ENCODE measurements around the gene TMEM154.

The TMEM154 gene

DNA sequence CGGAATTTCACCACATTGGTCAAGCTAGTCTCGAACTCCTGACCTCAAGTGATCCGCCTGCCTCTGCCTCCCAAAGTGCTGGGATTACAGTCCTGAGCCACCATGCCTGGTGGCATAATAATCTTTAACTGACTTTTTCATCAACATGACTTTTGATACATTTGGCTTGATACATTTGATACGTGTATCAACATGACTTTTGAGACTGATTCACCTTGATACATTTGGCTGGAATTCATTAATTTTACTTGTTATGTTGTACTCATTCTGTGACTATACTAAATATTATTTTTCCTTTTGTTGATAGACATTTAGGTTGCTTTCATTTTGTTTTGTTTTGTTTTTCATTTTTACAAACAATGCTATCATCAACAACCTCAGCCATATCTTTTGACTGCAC lies 6.3 kb downstream of the TMEM154 start:
- no peak for TF ChIP-seq ZC3H10 (CRISPR knock-in tag; IDR thresholded peaks at IDR 0.05)
- TF ChIP-seq ZFP3 (CRISPR knock-in tag; IDR thresholded peaks at IDR 0.05): no peak
- no peak for TF ChIP-seq OSR1 (CRISPR knock-in tag; IDR thresholded peaks at IDR 0.05)
- TF ChIP-seq TCF4 (CRISPR knock-in tag; IDR thresholded peaks at IDR 0.05; ENCODE audit: borderline replicate concordance): no peak
- no peak for TF ChIP-seq TOX (CRISPR knock-in tag; IDR thresholded peaks at IDR 0.05; ENCODE audit: borderline replicate concordance)
- no peak for TF ChIP-seq ESRRG (CRISPR knock-in tag; IDR thresholded peaks at IDR 0.05)
- TF ChIP-seq CSDC2 (CRISPR knock-in tag; IDR thresholded peaks at IDR 0.05): no peak
- no peak for TF ChIP-seq GLIS3 (CRISPR knock-in tag; IDR thresholded peaks at IDR 0.05)
- TF ChIP-seq, protein P1, sequence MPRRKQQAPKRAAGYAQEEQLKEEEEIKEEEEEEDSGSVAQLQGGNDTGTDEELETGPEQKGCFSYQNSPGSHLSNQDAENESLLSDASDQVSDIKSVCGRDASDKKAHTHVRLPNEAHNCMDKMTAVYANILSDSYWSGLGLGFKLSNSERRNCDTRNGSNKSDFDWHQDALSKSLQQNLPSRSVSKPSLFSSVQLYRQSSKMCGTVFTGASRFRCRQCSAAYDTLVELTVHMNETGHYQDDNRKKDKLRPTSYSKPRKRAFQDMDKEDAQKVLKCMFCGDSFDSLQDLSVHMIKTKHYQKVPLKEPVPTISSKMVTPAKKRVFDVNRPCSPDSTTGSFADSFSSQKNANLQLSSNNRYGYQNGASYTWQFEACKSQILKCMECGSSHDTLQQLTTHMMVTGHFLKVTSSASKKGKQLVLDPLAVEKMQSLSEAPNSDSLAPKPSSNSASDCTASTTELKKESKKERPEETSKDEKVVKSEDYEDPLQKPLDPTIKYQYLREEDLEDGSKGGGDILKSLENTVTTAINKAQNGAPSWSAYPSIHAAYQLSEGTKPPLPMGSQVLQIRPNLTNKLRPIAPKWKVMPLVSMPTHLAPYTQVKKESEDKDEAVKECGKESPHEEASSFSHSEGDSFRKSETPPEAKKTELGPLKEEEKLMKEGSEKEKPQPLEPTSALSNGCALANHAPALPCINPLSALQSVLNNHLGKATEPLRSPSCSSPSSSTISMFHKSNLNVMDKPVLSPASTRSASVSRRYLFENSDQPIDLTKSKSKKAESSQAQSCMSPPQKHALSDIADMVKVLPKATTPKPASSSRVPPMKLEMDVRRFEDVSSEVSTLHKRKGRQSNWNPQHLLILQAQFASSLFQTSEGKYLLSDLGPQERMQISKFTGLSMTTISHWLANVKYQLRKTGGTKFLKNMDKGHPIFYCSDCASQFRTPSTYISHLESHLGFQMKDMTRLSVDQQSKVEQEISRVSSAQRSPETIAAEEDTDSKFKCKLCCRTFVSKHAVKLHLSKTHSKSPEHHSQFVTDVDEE (CRISPR knock-in tag; IDR thresholded peaks at IDR 0.05): no peak
- no peak for TF ChIP-seq RARB (CRISPR knock-in tag; IDR thresholded peaks at IDR 0.05)
- TF ChIP-seq ISL1 (CRISPR knock-in tag; IDR thresholded peaks at IDR 0.05): no peak
- TF ChIP-seq ZNF565 (CRISPR knock-in tag; conservative IDR thresholded peaks at IDR 0.05; ENCODE audit: low read depth): no peak
- no peak for TF ChIP-seq ZNF8 (CRISPR knock-in tag; IDR thresholded peaks at IDR 0.05)
- ATAC-seq: no peak

DNA sequence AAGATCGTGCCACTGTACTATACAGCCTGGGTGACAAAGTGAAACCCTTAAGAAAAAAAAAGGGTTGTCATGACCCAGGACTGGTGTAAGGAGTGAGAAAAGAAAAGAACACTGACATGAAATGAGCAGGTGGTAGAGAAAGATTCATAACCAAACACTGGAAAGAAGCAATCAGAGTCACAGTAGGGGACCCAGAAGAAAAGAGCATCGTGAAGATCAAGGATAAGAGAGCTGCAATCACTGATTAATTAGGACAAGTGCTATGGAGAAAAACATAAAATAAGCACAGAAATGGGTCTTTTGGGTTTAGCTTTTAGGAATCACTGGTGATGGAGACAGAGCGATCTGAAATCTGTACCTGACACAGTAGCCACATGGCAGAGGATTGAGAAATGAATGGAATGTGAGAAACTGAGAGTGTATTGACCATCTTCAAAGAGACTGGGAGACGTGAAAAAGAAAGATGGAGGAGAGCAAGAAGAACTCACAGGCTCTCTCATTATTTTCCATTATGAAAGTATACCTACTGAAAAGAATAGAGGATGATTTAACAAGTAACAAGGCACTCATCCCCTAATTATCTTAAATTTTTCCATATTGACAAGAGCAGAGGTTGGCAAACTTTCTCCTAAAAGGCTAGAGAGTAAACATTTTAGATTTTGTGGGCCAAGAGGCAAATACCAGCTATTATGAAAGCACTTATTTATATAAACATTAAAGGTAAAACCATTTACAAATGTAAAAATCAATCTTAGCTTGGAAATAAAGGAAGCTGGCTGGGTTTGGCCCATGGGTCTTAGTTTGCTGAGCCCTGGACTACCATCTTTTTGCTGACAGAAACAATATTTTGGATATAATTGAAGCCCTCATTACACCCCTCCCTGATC lies 7.3 kb downstream of the TMEM154 start:
- no peak for ATAC-seq
- TF ChIP-seq BACH2 (CRISPR knock-in tag; IDR thresholded peaks at IDR 0.05; ENCODE audit: borderline replicate concordance) (no peak), ZFP30 (CRISPR knock-in tag; IDR thresholded peaks at IDR 0.05) (no peak), OSR1 (CRISPR knock-in tag; IDR thresholded peaks at IDR 0.05) (no peak), PPARA (CRISPR knock-in tag; IDR thresholded peaks at IDR 0.05; ENCODE audit: borderline replicate concordance) (no peak), ZFP3 (CRISPR knock-in tag; IDR thresholded peaks at IDR 0.05) (no peak), ZNF70 (CRISPR knock-in tag; IDR thresholded peaks at IDR 0.05) (no peak), CSDC2 (CRISPR knock-in tag; IDR thresholded peaks at IDR 0.05) (no peak), ARNTL (CRISPR knock-in tag; IDR thresholded peaks at IDR 0.05; ENCODE audit: borderline replicate concordance, low read depth) (no peak), ZNF8 (CRISPR knock-in tag; IDR thresholded peaks at IDR 0.05) (no peak), TCF4 (CRISPR knock-in tag; IDR thresholded peaks at IDR 0.05; ENCODE audit: borderline replicate concordance) (no peak)
- TF ChIP-seq, protein P2, sequence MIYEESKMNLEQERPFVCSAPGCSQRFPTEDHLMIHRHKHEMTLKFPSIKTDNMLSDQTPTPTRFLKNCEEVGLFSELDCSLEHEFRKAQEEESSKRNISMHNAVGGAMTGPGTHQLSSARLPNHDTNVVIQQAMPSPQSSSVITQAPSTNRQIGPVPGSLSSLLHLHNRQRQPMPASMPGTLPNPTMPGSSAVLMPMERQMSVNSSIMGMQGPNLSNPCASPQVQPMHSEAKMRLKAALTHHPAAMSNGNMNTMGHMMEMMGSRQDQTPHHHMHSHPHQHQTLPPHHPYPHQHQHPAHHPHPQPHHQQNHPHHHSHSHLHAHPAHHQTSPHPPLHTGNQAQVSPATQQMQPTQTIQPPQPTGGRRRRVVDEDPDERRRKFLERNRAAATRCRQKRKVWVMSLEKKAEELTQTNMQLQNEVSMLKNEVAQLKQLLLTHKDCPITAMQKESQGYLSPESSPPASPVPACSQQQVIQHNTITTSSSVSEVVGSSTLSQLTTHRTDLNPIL (CRISPR knock-in tag; IDR thresholded peaks at IDR 0.05; ENCODE audit: low read depth): no peak
- TF ChIP-seq, protein P1 (CRISPR knock-in tag; IDR thresholded peaks at IDR 0.05): no peak

DNA sequence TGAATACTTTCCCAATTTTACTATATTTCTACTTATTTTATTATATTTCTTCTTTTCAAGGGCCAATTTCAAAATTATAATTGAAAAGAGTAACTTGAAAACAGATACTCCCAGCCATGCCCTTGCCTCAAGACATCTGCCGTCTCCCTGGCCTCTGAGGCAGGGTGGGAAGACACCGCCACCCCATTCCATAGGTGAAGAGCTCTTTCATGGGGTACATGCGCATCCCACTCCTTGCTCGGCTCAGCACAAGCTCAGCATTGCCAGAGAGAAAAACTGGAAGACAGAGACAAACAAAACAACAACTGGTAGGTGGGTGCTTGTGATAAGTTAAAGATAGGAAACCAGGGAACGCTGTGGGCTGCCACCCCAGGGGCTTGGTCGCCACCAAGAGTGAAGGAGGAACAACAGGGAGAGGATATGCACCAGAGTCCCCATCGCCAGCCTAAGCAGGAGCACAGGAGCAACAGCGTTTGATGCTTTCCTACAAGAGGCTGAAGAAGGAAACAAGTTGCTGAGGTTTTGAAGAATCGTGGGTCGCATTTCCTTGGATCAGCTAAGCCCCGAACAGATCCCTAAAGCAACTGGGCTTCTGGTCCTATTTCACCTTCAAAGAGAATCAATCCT lies 11.3 kb downstream of the TMEM154 start:
- TF ChIP-seq ISL1 (CRISPR knock-in tag; IDR thresholded peaks at IDR 0.05) (no peak), ZNF70 (CRISPR knock-in tag; IDR thresholded peaks at IDR 0.05) (no peak), ZC3H10 (CRISPR knock-in tag; IDR thresholded peaks at IDR 0.05) (no peak), ESRRG (CRISPR knock-in tag; IDR thresholded peaks at IDR 0.05) (no peak), CSDC2 (CRISPR knock-in tag; IDR thresholded peaks at IDR 0.05) (no peak), ZFP30 (CRISPR knock-in tag; IDR thresholded peaks at IDR 0.05) (no peak), ZNF565 (CRISPR knock-in tag; conservative IDR thresholded peaks at IDR 0.05; ENCODE audit: low read depth) (no peak), GLIS3 (CRISPR knock-in tag; IDR thresholded peaks at IDR 0.05) (no peak), BACH2 (CRISPR knock-in tag; IDR thresholded peaks at IDR 0.05; ENCODE audit: borderline replicate concordance) (no peak), ZNF8 (CRISPR knock-in tag; IDR thresholded peaks at IDR 0.05) (no peak)
- TF ChIP-seq, protein P1 (CRISPR knock-in tag; IDR thresholded peaks at IDR 0.05): no peak
- TF ChIP-seq, protein P3, sequence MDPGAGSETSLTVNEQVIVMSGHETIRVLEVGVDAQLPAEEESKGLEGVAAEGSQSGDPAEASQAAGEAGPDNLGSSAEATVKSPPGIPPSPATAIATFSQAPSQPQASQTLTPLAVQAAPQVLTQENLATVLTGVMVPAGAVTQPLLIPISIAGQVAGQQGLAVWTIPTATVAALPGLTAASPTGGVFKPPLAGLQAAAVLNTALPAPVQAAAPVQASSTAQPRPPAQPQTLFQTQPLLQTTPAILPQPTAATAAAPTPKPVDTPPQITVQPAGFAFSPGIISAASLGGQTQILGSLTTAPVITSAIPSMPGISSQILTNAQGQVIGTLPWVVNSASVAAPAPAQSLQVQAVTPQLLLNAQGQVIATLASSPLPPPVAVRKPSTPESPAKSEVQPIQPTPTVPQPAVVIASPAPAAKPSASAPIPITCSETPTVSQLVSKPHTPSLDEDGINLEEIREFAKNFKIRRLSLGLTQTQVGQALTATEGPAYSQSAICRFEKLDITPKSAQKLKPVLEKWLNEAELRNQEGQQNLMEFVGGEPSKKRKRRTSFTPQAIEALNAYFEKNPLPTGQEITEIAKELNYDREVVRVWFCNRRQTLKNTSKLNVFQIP (CRISPR knock-in tag; IDR thresholded peaks at IDR 0.05; ENCODE audit: borderline replicate concordance, low read depth): no peak
- TF ChIP-seq, protein P2 (CRISPR knock-in tag; IDR thresholded peaks at IDR 0.05; ENCODE audit: low read depth): no peak
- no peak for ATAC-seq
